GM18505 (cell line): ENCODE measurements around the gene CRISP3.
"Not testable (repeated sequence)": the region's sequence is repeated elsewhere in the genome, so short reads cannot be mapped to it uniquely, and the experiment has no call there.

Experiments used
- ATAC-seq: cut with Tn5 transposase; IDR thresholded peaks from one replicate; pipeline ENCODE4 v1.9.1; 2021; ENCODE audit not compliant: unreplicated experiment
- POLR2A ChIP-seq: IDR thresholded peaks from 4 replicates; pipeline ENCODE4 v1.6.1; 2011; ENCODE audit warnings: borderline replicate concordance; ENCODE audit not compliant: insufficient read depth, insufficient read length; ENCODE audit errors: extremely low read depth

Gene CRISP3

GRCh38 chr6:49733680-49734079, 10.5 kb downstream of the CRISP3 start:
- TF ChIP-seq POLR2A: no peak
- no peak for ATAC-seq

- no peak for ATAC-seq
- TF ChIP-seq POLR2A: no peak
Measured at GRCh38 chr6:49732781-49733180, 11.4 kb downstream of the CRISP3 start.

- ATAC-seq: no peak
- TF ChIP-seq POLR2A: no peak
Measured at GRCh38 chr6:49730251-49730650, 13.9 kb downstream of the CRISP3 start.

- not testable (repeated sequence) for ATAC-seq
Measured at GRCh38 chr6:49723917-49724316, 20.3 kb downstream of the CRISP3 start.

- no peak for TF ChIP-seq POLR2A
- no peak for ATAC-seq
Measured at GRCh38 chr6:49721297-49721696, 22.9 kb downstream of the CRISP3 start.

GRCh38 chr6:49720372-49720771, 23.8 kb downstream of the CRISP3 start:
- TF ChIP-seq POLR2A: no peak
- ATAC-seq: no peak

GRCh38 chr6:49713346-49713745, 30.8 kb downstream of the CRISP3 start, which contains the start of gene CRISP2:
CRISP2 (minus strand) TSS chr6:49713543; CDS start chr6:49709196, 4,347 bp downstream.
- TF ChIP-seq POLR2A: no peak
- no peak for ATAC-seq

- no peak for ATAC-seq
- no peak for TF ChIP-seq POLR2A
Measured at GRCh38 chr6:49698478-49698877, 45.7 kb downstream of the CRISP3 start.

GRCh38 chr6:49693512-49693911, 50.7 kb downstream of the CRISP3 start:
- TF ChIP-seq POLR2A: no peak
- no peak for ATAC-seq

- ATAC-seq: no peak
Measured at GRCh38 chr6:49692534-49692933, 51.7 kb downstream of the CRISP3 start.

More at GRCh38 chr6:49692534-49692933, 51.7 kb downstream of the CRISP3 start:
- TF ChIP-seq POLR2A: no peak
